Uterus (tissue), 4 donors: ENCODE data around the gene TMEM164. TPM values are rescaled to one million over a fixed set of nuclear protein-coding genes. Genes with fewer than 3 reads are reported as not detected.

ENCODE experiments used
- DNase-seq, 2 donors: peaks; one replicate each; pipeline ENCODE4 v3.0.0-alpha.2; 2019 to 2020
- H3K27ac ChIP-seq, 2 donors: fragments of 200-600 bp; sonication (generic); 1 replicate in 1 of 2; 2 replicates in 1 of 2; pipeline ENCODE4 v1.5.1; 2016 to 2018
- H3K27me3 ChIP-seq, 2 donors: fragments of 200-600 bp; sonication (generic); one replicate each; pipeline ENCODE4 v1.5.1; 2018 to 2019; ENCODE audit warnings: control low read depth in 1 of 2
- H3K36me3 ChIP-seq, 2 donors: fragments of 200-600 bp; sonication (generic); one replicate each; pipeline ENCODE4 v1.5.1; 2019; ENCODE audit warnings: control low read depth in 1 of 2
- H3K4me1 ChIP-seq, 2 donors: fragments of 200-600 bp; sonication (generic); one replicate each; pipeline ENCODE4 v1.5.1; 2018 to 2019; ENCODE audit warnings: control low read depth in 1 of 2
- H3K4me3 ChIP-seq, 2 donors: fragments of 200-600 bp; sonication (generic); 1 replicate in 1 of 2; 2 replicates in 1 of 2; pipeline ENCODE4 v1.5.1; 2018 to 2019; ENCODE audit warnings: mild to moderate bottlenecking in 1 of 2
- H3K9me3 ChIP-seq, 2 donors: fragments of 200-600 bp; sonication (generic); one replicate each; pipeline ENCODE4 v1.5.1; 2019; ENCODE audit warnings: control low read depth in 1 of 2
- POLR2A ChIP-seq, 2 donors: fragments of 450-650 bp; IDR thresholded peaks; one replicate each; pipeline ENCODE4 v1.6.1; 2016; ENCODE audit warnings: antibody characterized with exemption in 2 of 2, mild to moderate bottlenecking in 1 of 2, moderate library complexity in 1 of 2
- intact Hi-C: fragments of 100-400 bp; cut with DNase I; formaldehyde crosslinking; loops from one replicate; pipeline ENCODE4 v1.15.1; 2023; ENCODE audit warnings: low total_unique reads
- total RNA-seq, 4 donors: library from RNA; depleted of rRNA in 3 of 4; stranded (reverse); fragments of >200 nt in 3 of 4; gene quantifications; one replicate each; pipeline versions ENCODE4 v1.1.0 to v1.2.4, GENCODE V29; 2014 to 2023
- TF ChIP-seq, protein P1 (sequence below), 4 experiments: fragments of 200-600 bp in 2 of 4; fragments of 450-650 bp in 2 of 4; sonication (generic) in 2 of 4; IDR thresholded peaks; one replicate each; pipeline ENCODE4 v1.5.1; 2016 to 2019; ENCODE audit warnings: antibody characterized with exemption in 4 of 4, mild to moderate bottlenecking in 2 of 4, moderate library complexity in 1 of 4
- donor health status: DM: yes; HTN: yes; CAD: no.

Gene TMEM164
- total RNA-seq, 4 donors from 2014 or later, result 3.1 to 18.9 (median 11.5) TPM

- no peak overlapping the region for H3K27ac ChIP-seq
- no peak for TF ChIP-seq POLR2A (IDR thresholded peaks at IDR 0.05)
- TF ChIP-seq, protein P1, sequence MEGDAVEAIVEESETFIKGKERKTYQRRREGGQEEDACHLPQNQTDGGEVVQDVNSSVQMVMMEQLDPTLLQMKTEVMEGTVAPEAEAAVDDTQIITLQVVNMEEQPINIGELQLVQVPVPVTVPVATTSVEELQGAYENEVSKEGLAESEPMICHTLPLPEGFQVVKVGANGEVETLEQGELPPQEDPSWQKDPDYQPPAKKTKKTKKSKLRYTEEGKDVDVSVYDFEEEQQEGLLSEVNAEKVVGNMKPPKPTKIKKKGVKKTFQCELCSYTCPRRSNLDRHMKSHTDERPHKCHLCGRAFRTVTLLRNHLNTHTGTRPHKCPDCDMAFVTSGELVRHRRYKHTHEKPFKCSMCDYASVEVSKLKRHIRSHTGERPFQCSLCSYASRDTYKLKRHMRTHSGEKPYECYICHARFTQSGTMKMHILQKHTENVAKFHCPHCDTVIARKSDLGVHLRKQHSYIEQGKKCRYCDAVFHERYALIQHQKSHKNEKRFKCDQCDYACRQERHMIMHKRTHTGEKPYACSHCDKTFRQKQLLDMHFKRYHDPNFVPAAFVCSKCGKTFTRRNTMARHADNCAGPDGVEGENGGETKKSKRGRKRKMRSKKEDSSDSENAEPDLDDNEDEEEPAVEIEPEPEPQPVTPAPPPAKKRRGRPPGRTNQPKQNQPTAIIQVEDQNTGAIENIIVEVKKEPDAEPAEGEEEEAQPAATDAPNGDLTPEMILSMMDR (IDR thresholded peaks at IDR 0.05), result no peak
- H3K9me3 ChIP-seq, result no peaks in the 10 kb centered on the region
- no peak for DNase-seq
- H3K4me3 ChIP-seq, result no peak overlapping the region
- H3K4me1 ChIP-seq, result peaks cover 0 to 13% of the 10 kb centered on the region in 2 donors
- no peaks in the 10 kb centered on the region for H3K27me3 ChIP-seq
- intact Hi-C loops, result no loop called here
- no peaks in the 10 kb centered on the region for H3K36me3 ChIP-seq
These were observed 5.2 kb downstream of the TMEM164 start for GRCh38 chrX:110008011-110008635.

DNA sequence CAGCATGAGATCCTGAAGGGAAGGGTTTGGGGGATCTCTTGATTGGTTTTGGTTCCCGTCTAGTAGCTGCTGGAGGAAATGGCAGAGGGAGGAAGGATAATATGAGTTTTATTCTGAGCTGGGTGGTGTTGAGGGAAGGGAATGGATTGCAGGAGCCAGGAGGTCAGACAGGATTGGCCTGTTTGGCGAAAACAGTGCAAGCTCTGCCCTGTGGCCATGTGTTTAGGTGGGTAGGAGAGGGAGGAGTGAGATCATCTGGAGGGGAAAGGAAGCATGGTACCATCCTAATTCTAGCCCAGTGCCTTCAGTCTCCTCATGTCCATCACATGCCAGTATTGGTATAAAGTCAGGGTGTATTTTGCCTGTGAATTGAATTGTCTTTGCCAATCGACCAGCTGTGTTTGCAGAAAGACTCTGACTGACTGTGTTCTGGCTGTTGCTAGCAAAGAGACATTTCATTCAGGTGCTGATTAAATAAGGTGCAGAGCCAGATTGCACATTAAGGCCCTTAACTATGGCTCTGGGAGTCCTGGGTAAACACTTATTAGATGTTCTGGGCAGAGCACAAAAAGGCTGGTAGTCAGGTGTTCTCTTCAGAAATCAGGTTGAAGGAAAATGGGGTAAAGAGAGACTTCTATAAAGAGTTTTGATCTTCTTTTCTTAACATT is 10.0 kb downstream of the TMEM164 start:
- intact Hi-C loops, result no loop called here
- Histone ChIP-seq H3K4me1 (no peaks in the 10 kb centered on the region), H3K9me3 (no peaks in the 10 kb centered on the region), H3K4me3 (no peak overlapping the region), H3K27ac (no peak overlapping the region), H3K36me3 (no peaks in the 10 kb centered on the region), H3K27me3 (no peaks in the 10 kb centered on the region)
- DNase-seq, result no peak
- TF ChIP-seq, protein P1 (IDR thresholded peaks at IDR 0.05), result no peak
- TF ChIP-seq POLR2A (IDR thresholded peaks at IDR 0.05), result no peak

- Histone ChIP-seq H3K27ac (no peak overlapping the region), H3K9me3 (no peaks in the 10 kb centered on the region), H3K36me3 (no peaks in the 10 kb centered on the region), H3K4me1 (no peaks in the 10 kb centered on the region), H3K27me3 (no peaks in the 10 kb centered on the region), H3K4me3 (no peak overlapping the region)
- TF ChIP-seq POLR2A (IDR thresholded peaks at IDR 0.05), result no peak
- TF ChIP-seq, protein P1 (IDR thresholded peaks at IDR 0.05), result no peak
- intact Hi-C loops, result no loop called here
- DNase-seq, result no peak
These were observed 11.1 kb downstream of the TMEM164 start for GRCh38 chrX:110013968-110014367.

GRCh38 chrX:110015032-110015431 is 12.1 kb downstream of the TMEM164 start:
- intact Hi-C loops, result no loop called here
- Histone ChIP-seq H3K4me3 (no peak overlapping the region), H3K4me1 (no peaks in the 10 kb centered on the region), H3K36me3 (no peaks in the 10 kb centered on the region), H3K27ac (no peak overlapping the region), H3K27me3 (no peaks in the 10 kb centered on the region), H3K9me3 (no peaks in the 10 kb centered on the region)
- no peak for TF ChIP-seq POLR2A (IDR thresholded peaks at IDR 0.05)
- TF ChIP-seq, protein P1 (IDR thresholded peaks at IDR 0.05), result no peak
- DNase-seq, result no peak

GRCh38 chrX:110015915-110016314 is 13.0 kb downstream of the TMEM164 start:
- TF ChIP-seq, protein P1 (IDR thresholded peaks at IDR 0.05), result no peak
- TF ChIP-seq POLR2A (IDR thresholded peaks at IDR 0.05), result no peak

More at GRCh38 chrX:110015915-110016314, 13.0 kb downstream of the TMEM164 start:
- no peaks in the 10 kb centered on the region for H3K27me3 ChIP-seq
- H3K27ac ChIP-seq, result no peak overlapping the region
- no peaks in the 10 kb centered on the region for H3K36me3 ChIP-seq
- no peak overlapping the region for H3K4me3 ChIP-seq
- intact Hi-C loops, result no loop called here
- H3K9me3 ChIP-seq, result no peaks in the 10 kb centered on the region
- H3K4me1 ChIP-seq, result no peaks in the 10 kb centered on the region
- DNase-seq, result no peak
